ENCODE measurements around the gene ZBTB7C. TPM values are rescaled to one million over a fixed set of nuclear protein-coding genes. Genes with fewer than 3 reads are reported as not detected.

ZBTB7C gene
- polyA plus RNA-seq, 1 of the 3 experiments (the other 2 are of a cell fraction) = 0.05 TPM

DNA sequence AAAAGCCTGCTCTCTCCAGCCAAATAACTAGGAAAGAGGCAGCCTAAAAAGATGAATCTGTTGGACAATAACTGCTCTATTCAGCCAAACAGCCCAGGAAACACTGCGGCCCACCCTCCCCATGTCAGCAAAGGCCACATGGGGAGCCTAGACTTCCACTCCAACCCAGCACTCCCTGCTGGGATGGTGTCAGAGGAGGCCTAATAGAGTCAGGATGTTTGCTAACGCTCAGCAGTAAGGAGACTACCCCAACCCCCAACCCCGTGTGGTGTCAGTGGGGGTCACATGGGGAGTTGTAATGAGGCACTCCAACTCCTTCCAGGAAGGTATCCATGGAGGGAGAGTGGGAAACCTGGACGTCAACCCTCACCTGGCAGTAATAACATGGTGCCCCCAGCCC lies 41.6 kb downstream of the ZBTB7C start:
- no peak overlapping the region for H3K27ac ChIP-seq (ENCODE audit: low read depth in 2 of 2, low read length in 1 of 2)
- no peaks in the 10 kb centered on the region for H4K20me1 ChIP-seq (ENCODE audit: insufficient read depth)
- no peak overlapping the region for H3K9ac ChIP-seq
- H3K27me3 ChIP-seq (ENCODE audit: insufficient read depth) = no peaks in the 10 kb centered on the region
- 59% methylated on average over 3 of the region's 4 CpGs for WGBS (ENCODE audit: low lambda C conversion rate)
- no peaks in the 10 kb centered on the region for H3K9me3 ChIP-seq
- ChIA-PET CTCF (no interaction called here), POLR2A (interaction anchor here (1.0 kb wide), 1 partner anchor 76 kb away, joined by 3 read pairs; no protein-coding TSS in a partner anchor)
- peaks cover 0 to 17% of the 10 kb centered on the region in 2 experiments; a peak in 1 of 4 replicates for H3K4me1 ChIP-seq (ENCODE audit: control insufficient read depth in 1 of 2, insufficient read depth in 2 of 2, low read depth in 1 of 2, low read length in 1 of 2)
- TF ChIP-seq RAD21 (IDR thresholded peaks at IDR 0.05; ENCODE audit: low read length) (no peak), NRF1 (IDR thresholded peaks at IDR 0.05; ENCODE audit: low read depth, low read length) (no peak), MAX (IDR thresholded peaks at IDR 0.05; ENCODE audit: low read depth) (no peak), ELF1 (IDR thresholded peaks at IDR 0.05) (no peak), EP300 (IDR thresholded peaks at IDR 0.05; ENCODE audit: borderline replicate concordance in 1 of 2, low read depth in 1 of 2, low read length in 1 of 2) (no peak)
- TF ChIP-seq, protein P1, sequence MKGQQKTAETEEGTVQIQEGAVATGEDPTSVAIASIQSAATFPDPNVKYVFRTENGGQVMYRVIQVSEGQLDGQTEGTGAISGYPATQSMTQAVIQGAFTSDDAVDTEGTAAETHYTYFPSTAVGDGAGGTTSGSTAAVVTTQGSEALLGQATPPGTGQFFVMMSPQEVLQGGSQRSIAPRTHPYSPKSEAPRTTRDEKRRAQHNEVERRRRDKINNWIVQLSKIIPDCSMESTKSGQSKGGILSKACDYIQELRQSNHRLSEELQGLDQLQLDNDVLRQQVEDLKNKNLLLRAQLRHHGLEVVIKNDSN (IDR thresholded peaks at IDR 0.05; ENCODE audit: borderline replicate concordance, low read depth) = no peak
- H3K9me2 ChIP-seq = no peaks in the 10 kb centered on the region
- no peak overlapping the region for H2AFZ ChIP-seq (ENCODE audit: low read depth)
- H3K79me2 ChIP-seq (ENCODE audit: insufficient read depth) = no peaks in the 10 kb centered on the region
- no peak overlapping the region for H3K4me2 ChIP-seq
- no peaks in the 10 kb centered on the region for H3K36me3 ChIP-seq (replicated peaks in 1 of 2; ENCODE audit: control insufficient read depth in 1 of 2, insufficient read depth in 2 of 2, low read length in 1 of 2)
- H3K4me3 ChIP-seq (ENCODE audit: low read depth in 2 of 2, low read length in 1 of 2) = no peak overlapping the region
- DNase-seq = no peak
- H3F3A ChIP-seq (replicated peaks; ENCODE audit: insufficient read depth) = no peaks in the 10 kb centered on the region

GRCh38 chr18:48365965-48366364 lies 43.2 kb downstream of the ZBTB7C start:
- Histone ChIP-seq H3K79me2 (ENCODE audit: insufficient read depth) (no peaks in the 10 kb centered on the region), H3K4me3 (ENCODE audit: low read depth in 2 of 2, low read length in 1 of 2) (no peak overlapping the region), H3K9ac (no peak overlapping the region), H3K27me3 (ENCODE audit: insufficient read depth) (0 out of 2 replicates have a peak, but pooled peaks cover 8% of the 10 kb centered on the region), H3K4me2 (no peak overlapping the region), H3F3A (replicated peaks; ENCODE audit: insufficient read depth) (no peaks in the 10 kb centered on the region), H4K20me1 (ENCODE audit: insufficient read depth) (no peaks in the 10 kb centered on the region), H2AFZ (ENCODE audit: low read depth) (no peak overlapping the region), H3K4me1 (ENCODE audit: control insufficient read depth in 1 of 2, insufficient read depth in 2 of 2, low read depth in 1 of 2, low read length in 1 of 2) (peaks cover 0 to 9% of the 10 kb centered on the region in 2 experiments; a peak in 1 of 4 replicates), H3K9me2 (no peaks in the 10 kb centered on the region), H3K9me3 (no peaks in the 10 kb centered on the region), H3K27ac (ENCODE audit: low read depth in 2 of 2, low read length in 1 of 2) (no peak overlapping the region), H3K36me3 (replicated peaks in 1 of 2; ENCODE audit: control insufficient read depth in 1 of 2, insufficient read depth in 2 of 2, low read length in 1 of 2) (no peaks in the 10 kb centered on the region)
- ChIA-PET CTCF (interaction anchor here (1.0 kb wide), 1 partner anchor 71 kb away, joined by 3 read pairs; no protein-coding TSS in a partner anchor), POLR2A (no interaction called here)
- no peak for DNase-seq
- no peak for TF ChIP-seq EP300 (IDR thresholded peaks at IDR 0.05; ENCODE audit: borderline replicate concordance in 1 of 2, low read depth in 1 of 2, low read length in 1 of 2)
- TF ChIP-seq, protein P2, sequence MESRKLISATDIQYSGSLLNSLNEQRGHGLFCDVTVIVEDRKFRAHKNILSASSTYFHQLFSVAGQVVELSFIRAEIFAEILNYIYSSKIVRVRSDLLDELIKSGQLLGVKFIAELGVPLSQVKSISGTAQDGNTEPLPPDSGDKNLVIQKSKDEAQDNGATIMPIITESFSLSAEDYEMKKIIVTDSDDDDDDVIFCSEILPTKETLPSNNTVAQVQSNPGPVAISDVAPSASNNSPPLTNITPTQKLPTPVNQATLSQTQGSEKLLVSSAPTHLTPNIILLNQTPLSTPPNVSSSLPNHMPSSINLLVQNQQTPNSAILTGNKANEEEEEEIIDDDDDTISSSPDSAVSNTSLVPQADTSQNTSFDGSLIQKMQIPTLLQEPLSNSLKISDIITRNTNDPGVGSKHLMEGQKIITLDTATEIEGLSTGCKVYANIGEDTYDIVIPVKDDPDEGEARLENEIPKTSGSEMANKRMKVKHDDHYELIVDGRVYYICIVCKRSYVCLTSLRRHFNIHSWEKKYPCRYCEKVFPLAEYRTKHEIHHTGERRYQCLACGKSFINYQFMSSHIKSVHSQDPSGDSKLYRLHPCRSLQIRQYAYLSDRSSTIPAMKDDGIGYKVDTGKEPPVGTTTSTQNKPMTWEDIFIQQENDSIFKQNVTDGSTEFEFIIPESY (IDR thresholded peaks at IDR 0.05; ENCODE audit: borderline replicate concordance, low read depth) = no peak
- no peak for TF ChIP-seq FOXM1 (IDR thresholded peaks at IDR 0.05; ENCODE audit: low read depth)
- TF ChIP-seq, protein P1 (IDR thresholded peaks at IDR 0.05; ENCODE audit: borderline replicate concordance, low read depth) = no peak
- TF ChIP-seq, protein P3, sequence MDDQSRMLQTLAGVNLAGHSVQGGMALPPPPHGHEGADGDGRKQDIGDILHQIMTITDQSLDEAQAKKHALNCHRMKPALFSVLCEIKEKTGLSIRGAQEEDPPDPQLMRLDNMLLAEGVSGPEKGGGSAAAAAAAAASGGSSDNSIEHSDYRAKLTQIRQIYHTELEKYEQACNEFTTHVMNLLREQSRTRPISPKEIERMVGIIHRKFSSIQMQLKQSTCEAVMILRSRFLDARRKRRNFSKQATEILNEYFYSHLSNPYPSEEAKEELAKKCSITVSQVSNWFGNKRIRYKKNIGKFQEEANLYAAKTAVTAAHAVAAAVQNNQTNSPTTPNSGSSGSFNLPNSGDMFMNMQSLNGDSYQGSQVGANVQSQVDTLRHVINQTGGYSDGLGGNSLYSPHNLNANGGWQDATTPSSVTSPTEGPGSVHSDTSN (IDR thresholded peaks at IDR 0.05) = no peak

Measured in SK-N-SH (cell line).